ENCODE data around the gene PPP2R5E.
"Not testable (repeated sequence)": the region's sequence is repeated elsewhere in the genome, so short reads cannot be mapped to it uniquely, and the experiment has no call there.

Gene PPP2R5E

GRCh38 chr14:63383776-63384367, 159.3 kb downstream of the PPP2R5E start:
- 93 to 98% methylated on average over 2 to 4 of the region's 4 CpGs for WGBS, 2 experiments (ENCODE audit: insufficient coverage in 2 of 2)
- H3K4me1 ChIP-seq (ENCODE audit: control insufficient read depth, insufficient read depth, low read length, poor library complexity, severe bottlenecking) = no peaks in the 10 kb centered on the region
- no peak overlapping the region for H3K27ac ChIP-seq (ENCODE audit: low read depth, low read length, severe bottlenecking)
- no peaks in the 10 kb centered on the region for H3K9me3 ChIP-seq (ENCODE audit: control insufficient read depth, low read length)
- no peak overlapping the region for H3K4me3 ChIP-seq (ENCODE audit: extremely low read depth, insufficient read depth, low read length, poor library complexity, severe bottlenecking)
- peaks cover 86% of the 10 kb centered on the region for H3K36me3 ChIP-seq (ENCODE audit: control insufficient read depth, insufficient read depth, low read length)

GRCh38 chr14:63378444-63378843, 164.7 kb downstream of the PPP2R5E start:
- Histone ChIP-seq H3K4me3 (ENCODE audit: extremely low read depth, insufficient read depth, low read length, poor library complexity, severe bottlenecking) (no peak overlapping the region), H3K27ac (ENCODE audit: low read depth, low read length, severe bottlenecking) (no peak overlapping the region), H3K9me3 (ENCODE audit: control insufficient read depth, low read length) (no peaks in the 10 kb centered on the region), H3K4me1 (ENCODE audit: control insufficient read depth, insufficient read depth, low read length, poor library complexity, severe bottlenecking) (no peaks in the 10 kb centered on the region), H3K36me3 (ENCODE audit: control insufficient read depth, insufficient read depth, low read length) (peaks cover 52% of the 10 kb centered on the region)
- WGBS, 2 experiments (ENCODE audit: insufficient coverage in 2 of 2) = 100% methylated on average over 1 of the region's 2 CpGs

- Histone ChIP-seq H3K4me3 (ENCODE audit: extremely low read depth, insufficient read depth, low read length, poor library complexity, severe bottlenecking) (no peak overlapping the region), H3K36me3 (ENCODE audit: control insufficient read depth, insufficient read depth, low read length) (peaks cover 44% of the 10 kb centered on the region), H3K9me3 (ENCODE audit: control insufficient read depth, low read length) (no peaks in the 10 kb centered on the region), H3K4me1 (ENCODE audit: control insufficient read depth, insufficient read depth, low read length, poor library complexity, severe bottlenecking) (no peaks in the 10 kb centered on the region), H3K27ac (ENCODE audit: low read depth, low read length, severe bottlenecking) (no peak overlapping the region)
- no CpG with 5 or more reads among the region's 3 CpGs for WGBS, 2 experiments (ENCODE audit: insufficient coverage in 2 of 2)
These were observed 167.4 kb downstream of the PPP2R5E start for GRCh38 chr14:63375769-63376168.

- not testable (repeated sequence) for H3K4me3 ChIP-seq (ENCODE audit: extremely low read depth, insufficient read depth, low read length, poor library complexity, severe bottlenecking); H3K4me1 ChIP-seq (ENCODE audit: control insufficient read depth, insufficient read depth, low read length, poor library complexity, severe bottlenecking); H3K9me3 ChIP-seq (ENCODE audit: control insufficient read depth, low read length); H3K27ac ChIP-seq (ENCODE audit: low read depth, low read length, severe bottlenecking)
- WGBS, 2 experiments (ENCODE audit: insufficient coverage in 2 of 2) = 100% methylated on average over 1 of the region's 2 CpGs; no CpG with 5 or more reads in 1 of the 2 experiments
- peaks cover 26% of the 10 kb centered on the region for H3K36me3 ChIP-seq (ENCODE audit: control insufficient read depth, insufficient read depth, low read length)
These were observed 171.6 kb downstream of the PPP2R5E start for GRCh38 chr14:63371613-63372012.

GRCh38 chr14:63371033-63371432, 172.1 kb downstream of the PPP2R5E start:
- WGBS, 2 experiments (ENCODE audit: insufficient coverage in 2 of 2) = no CpG with 5 or more reads among the region's 4 CpGs
- Histone ChIP-seq H3K27ac (ENCODE audit: low read depth, low read length, severe bottlenecking) (no peak overlapping the region), H3K4me1 (ENCODE audit: control insufficient read depth, insufficient read depth, low read length, poor library complexity, severe bottlenecking) (no peaks in the 10 kb centered on the region), H3K9me3 (ENCODE audit: control insufficient read depth, low read length) (peaks cover 4% of the 10 kb centered on the region), H3K36me3 (ENCODE audit: control insufficient read depth, insufficient read depth, low read length) (peaks cover 26% of the 10 kb centered on the region), H3K4me3 (ENCODE audit: extremely low read depth, insufficient read depth, low read length, poor library complexity, severe bottlenecking) (no peak overlapping the region)

- H3K36me3 ChIP-seq (ENCODE audit: control insufficient read depth, insufficient read depth, low read length) = peaks cover 16% of the 10 kb centered on the region
- H3K9me3 ChIP-seq (ENCODE audit: control insufficient read depth, low read length) = peaks cover 10% of the 10 kb centered on the region
- H3K4me1 ChIP-seq (ENCODE audit: control insufficient read depth, insufficient read depth, low read length, poor library complexity, severe bottlenecking) = no peaks in the 10 kb centered on the region
- no peak overlapping the region for H3K27ac ChIP-seq (ENCODE audit: low read depth, low read length, severe bottlenecking)
- H3K4me3 ChIP-seq (ENCODE audit: extremely low read depth, insufficient read depth, low read length, poor library complexity, severe bottlenecking) = no peak overlapping the region
These were observed 175.3 kb downstream of the PPP2R5E start for GRCh38 chr14:63367742-63368364.

- Histone ChIP-seq H3K27ac (ENCODE audit: low read depth, low read length, severe bottlenecking) (no peak overlapping the region), H3K36me3 (ENCODE audit: control insufficient read depth, insufficient read depth, low read length) (no peaks in the 10 kb centered on the region), H3K4me1 (ENCODE audit: control insufficient read depth, insufficient read depth, low read length, poor library complexity, severe bottlenecking) (no peaks in the 10 kb centered on the region), H3K9me3 (ENCODE audit: control insufficient read depth, low read length) (peaks cover 6% of the 10 kb centered on the region), H3K4me3 (ENCODE audit: extremely low read depth, insufficient read depth, low read length, poor library complexity, severe bottlenecking) (no peak overlapping the region)
- 66 to 82% methylated on average over 5 to 6 of the region's 8 CpGs for WGBS, 2 experiments (ENCODE audit: insufficient coverage in 2 of 2)
These were observed 180.8 kb downstream of the PPP2R5E start for GRCh38 chr14:63362389-63362819.

- 93 to 96% methylated on average over 3 to 4 of the region's 4 CpGs for WGBS, 2 experiments (ENCODE audit: insufficient coverage in 2 of 2)
- H3K4me3 ChIP-seq (ENCODE audit: extremely low read depth, insufficient read depth, low read length, poor library complexity, severe bottlenecking) = no peak overlapping the region
- H3K4me1 ChIP-seq (ENCODE audit: control insufficient read depth, insufficient read depth, low read length, poor library complexity, severe bottlenecking) = no peaks in the 10 kb centered on the region
- H3K36me3 ChIP-seq (ENCODE audit: control insufficient read depth, insufficient read depth, low read length) = no peaks in the 10 kb centered on the region
- peaks cover 6% of the 10 kb centered on the region for H3K9me3 ChIP-seq (ENCODE audit: control insufficient read depth, low read length)
- no peak overlapping the region for H3K27ac ChIP-seq (ENCODE audit: low read depth, low read length, severe bottlenecking)
These were observed 181.4 kb downstream of the PPP2R5E start for GRCh38 chr14:63361790-63362189.

GRCh38 chr14:63357841-63358240, 185.3 kb downstream of the PPP2R5E start:
- H3K4me1 ChIP-seq (ENCODE audit: control insufficient read depth, insufficient read depth, low read length, poor library complexity, severe bottlenecking) = no peaks in the 10 kb centered on the region
- 85 to 96% methylated on average over 5 to 7 of the region's 7 CpGs for WGBS, 2 experiments (ENCODE audit: insufficient coverage in 2 of 2)
- H3K27ac ChIP-seq (ENCODE audit: low read depth, low read length, severe bottlenecking) = no peak overlapping the region
- H3K9me3 ChIP-seq (ENCODE audit: control insufficient read depth, low read length) = no peaks in the 10 kb centered on the region
- no peak overlapping the region for H3K4me3 ChIP-seq (ENCODE audit: extremely low read depth, insufficient read depth, low read length, poor library complexity, severe bottlenecking)
- no peaks in the 10 kb centered on the region for H3K36me3 ChIP-seq (ENCODE audit: control insufficient read depth, insufficient read depth, low read length)

- Histone ChIP-seq H3K27ac (ENCODE audit: low read depth, low read length, severe bottlenecking) (no peak overlapping the region), H3K4me3 (ENCODE audit: extremely low read depth, insufficient read depth, low read length, poor library complexity, severe bottlenecking) (no peak overlapping the region)
- 90 to 100% methylated on average over 2 of the region's 3 CpGs for WGBS, 2 experiments (ENCODE audit: insufficient coverage in 2 of 2)
These were observed 197.4 kb downstream of the PPP2R5E start for GRCh38 chr14:63345826-63346225.

GRCh38 chr14:63344336-63344735, 198.8 kb downstream of the PPP2R5E start:
- WGBS, 2 experiments (ENCODE audit: insufficient coverage in 2 of 2) = 73 to 89% methylated on average over 4 of the region's 4 CpGs
- H3K36me3 ChIP-seq (ENCODE audit: control insufficient read depth, insufficient read depth, low read length) = no peaks in the 10 kb centered on the region
- no peak overlapping the region for H3K27ac ChIP-seq (ENCODE audit: low read depth, low read length, severe bottlenecking)
- H3K9me3 ChIP-seq (ENCODE audit: control insufficient read depth, low read length) = no peaks in the 10 kb centered on the region
- H3K4me1 ChIP-seq (ENCODE audit: control insufficient read depth, insufficient read depth, low read length, poor library complexity, severe bottlenecking) = no peaks in the 10 kb centered on the region
- H3K4me3 ChIP-seq (ENCODE audit: extremely low read depth, insufficient read depth, low read length, poor library complexity, severe bottlenecking) = no peak overlapping the region

More at GRCh38 chr14:63345826-63346225, 197.4 kb downstream of the PPP2R5E start:
- Histone ChIP-seq H3K36me3 (ENCODE audit: control insufficient read depth, insufficient read depth, low read length) (no peaks in the 10 kb centered on the region), H3K4me1 (ENCODE audit: control insufficient read depth, insufficient read depth, low read length, poor library complexity, severe bottlenecking) (no peaks in the 10 kb centered on the region), H3K9me3 (ENCODE audit: control insufficient read depth, low read length) (no peaks in the 10 kb centered on the region)

Data from mesodermal cell (in vitro differentiated cells).